ENCODE measurements around the gene TM7SF3.

The TM7SF3 gene

GRCh38 chr12:26928661-26929060, 85.5 kb downstream of the TM7SF3 start:
- Histone ChIP-seq H3K9me3 (ENCODE audit: insufficient read depth, low read length) (no peaks in the 10 kb centered on the region), H3K4me3 (ENCODE audit: insufficient read length, low read depth) (no peak overlapping the region), H3K9ac (ENCODE audit: insufficient read length, low read depth) (no peak overlapping the region), H3K27me3 (ENCODE audit: insufficient read depth, insufficient read length) (no peaks in the 10 kb centered on the region), H3K36me3 (ENCODE audit: insufficient read depth, insufficient read length, low read length) (peaks cover 85% of the 10 kb centered on the region), H3K4me1 (ENCODE audit: insufficient read depth, insufficient read length) (no peaks in the 10 kb centered on the region)
- DNase-seq (ENCODE audit: low read depth, low spot score) = no peak
- TF ChIP-seq SUZ12 (IDR thresholded peaks at IDR 0.05; ENCODE audit: extremely low read depth, insufficient read depth, insufficient read length) (no peak), YY1 (IDR thresholded peaks at IDR 0.05; ENCODE audit: insufficient read depth, insufficient read length) (no peak), ZNF274 (IDR thresholded peaks at IDR 0.05; ENCODE audit: low read depth, low read length) (no peak)

Data from NT2/D1 (cell line).